ENCODE measurements around the gene GNG2. TPM values are rescaled to one million over a fixed set of nuclear protein-coding genes. Genes with fewer than 3 reads are reported as not detected.

GNG2 gene
- total and polyA plus RNA-seq, 10 of the 15 experiments (the other 5 are each of a cell fraction or from before 2014, with no cell fraction given): 31.6 to 114 (median 66.4) TPM

- H3K4me3 ChIP-seq: no peak overlapping the region
- SMC1A ChIA-PET (ENCODE audit: uncharacterized antibody, unreplicated experiment): interaction anchor here (1.5 kb wide), 1 partner anchor 63 kb away, joined by 3 read pairs; no protein-coding TSS in a partner anchor
- H3K9ac ChIP-seq (ENCODE audit: control insufficient read depth, insufficient read depth, low read length): no peak overlapping the region
- H3K36me3 ChIP-seq (ENCODE audit: control insufficient read depth in 2 of 2, insufficient read depth in 2 of 2, low read length in 1 of 2): no peaks in the 10 kb centered on the region
- intact Hi-C loops (cut with micrococcal nuclease; ENCODE audit: unreplicated experiment) (no loop called here), in situ Hi-C loops (cut with MboI) (no loop called here)
- no peaks in the 10 kb centered on the region for H3K4me1 ChIP-seq (ENCODE audit: control insufficient read depth, insufficient read depth, low read length)
- 50% methylated on average over 2 of the region's 2 CpGs for WGBS (ENCODE audit: insufficient coverage, insufficient replicate concordance, low lambda C conversion rate, missing lambda C conversion rate)
- CTCF ChIA-PET: no interaction called here
- H3K27me3 ChIP-seq (replicated peaks in 1 of 2; ENCODE audit: control insufficient read depth in 2 of 2, insufficient read depth in 2 of 2, low read length in 1 of 2): no peaks in the 10 kb centered on the region
- no peak for TF ChIP-seq CHD2 (IDR thresholded peaks at IDR 0.05; ENCODE audit: borderline replicate concordance, low read depth, low read length)
- TF ChIP-seq ZNF274 (IDR thresholded peaks at IDR 0.05; ENCODE audit: insufficient read depth, insufficient read length): no peak
- TF ChIP-seq, protein P1, sequence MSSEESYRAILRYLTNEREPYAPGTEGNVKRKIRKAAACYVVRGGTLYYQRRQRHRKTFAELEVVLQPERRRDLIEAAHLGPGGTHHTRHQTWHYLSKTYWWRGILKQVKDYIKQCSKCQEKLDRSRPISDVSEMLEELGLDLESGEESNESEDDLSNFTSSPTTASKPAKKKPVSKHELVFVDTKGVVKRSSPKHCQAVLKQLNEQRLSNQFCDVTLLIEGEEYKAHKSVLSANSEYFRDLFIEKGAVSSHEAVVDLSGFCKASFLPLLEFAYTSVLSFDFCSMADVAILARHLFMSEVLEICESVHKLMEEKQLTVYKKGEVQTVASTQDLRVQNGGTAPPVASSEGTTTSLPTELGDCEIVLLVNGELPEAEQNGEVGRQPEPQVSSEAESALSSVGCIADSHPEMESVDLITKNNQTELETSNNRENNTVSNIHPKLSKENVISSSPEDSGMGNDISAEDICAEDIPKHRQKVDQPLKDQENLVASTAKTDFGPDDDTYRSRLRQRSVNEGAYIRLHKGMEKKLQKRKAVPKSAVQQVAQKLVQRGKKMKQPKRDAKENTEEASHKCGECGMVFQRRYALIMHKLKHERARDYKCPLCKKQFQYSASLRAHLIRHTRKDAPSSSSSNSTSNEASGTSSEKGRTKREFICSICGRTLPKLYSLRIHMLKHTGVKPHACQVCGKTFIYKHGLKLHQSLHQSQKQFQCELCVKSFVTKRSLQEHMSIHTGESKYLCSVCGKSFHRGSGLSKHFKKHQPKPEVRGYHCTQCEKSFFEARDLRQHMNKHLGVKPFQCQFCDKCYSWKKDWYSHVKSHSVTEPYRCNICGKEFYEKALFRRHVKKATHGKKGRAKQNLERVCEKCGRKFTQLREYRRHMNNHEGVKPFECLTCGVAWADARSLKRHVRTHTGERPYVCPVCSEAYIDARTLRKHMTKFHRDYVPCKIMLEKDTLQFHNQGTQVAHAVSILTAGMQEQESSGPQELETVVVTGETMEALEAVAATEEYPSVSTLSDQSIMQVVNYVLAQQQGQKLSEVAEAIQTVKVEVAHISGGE (CRISPR knock-in tag; IDR thresholded peaks at IDR 0.05): no peak
- TF ChIP-seq, protein P2, sequence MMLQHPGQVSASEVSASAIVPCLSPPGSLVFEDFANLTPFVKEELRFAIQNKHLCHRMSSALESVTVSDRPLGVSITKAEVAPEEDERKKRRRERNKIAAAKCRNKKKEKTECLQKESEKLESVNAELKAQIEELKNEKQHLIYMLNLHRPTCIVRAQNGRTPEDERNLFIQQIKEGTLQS (IDR thresholded peaks at IDR 0.05; ENCODE audit: borderline replicate concordance, extremely low read depth, low read depth, low read length): no peak
- FAIRE-seq (no peak), ATAC-seq (no peak), DNase-seq (ENCODE audit: low read depth, low spot score) (no peak)
- no peak overlapping the region for H3K4me2 ChIP-seq (ENCODE audit: control insufficient read depth, insufficient read depth)
- RAD21 ChIA-PET (ENCODE audit: unreplicated experiment): no interaction called here
- H3K27ac ChIP-seq (ENCODE audit: control insufficient read depth, insufficient read depth): no peak overlapping the region
- H3K79me2 ChIP-seq (ENCODE audit: control insufficient read depth, insufficient read depth, low read length): no peaks in the 10 kb centered on the region
- no peak overlapping the region for H2AFZ ChIP-seq (ENCODE audit: control insufficient read depth, low read depth, low read length)
- no TSS peak for BruUV-seq (replicated peaks)
- no peaks in the 10 kb centered on the region for H3K9me3 ChIP-seq (replicated peaks; ENCODE audit: control insufficient read depth, insufficient read depth, low read length)
- POLR2A ChIA-PET: no interaction called here
- H4K20me1 ChIP-seq (ENCODE audit: control insufficient read depth, insufficient read depth): no peaks in the 10 kb centered on the region
These were observed 70.9 kb downstream of the GNG2 start for GRCh38 chr14:51931308-51931707.
